Esophagus muscularis mucosa (tissue), 4 donors: Measurements from ENCODE around the gene ANKRD2. TPM values are rescaled to one million over a fixed set of nuclear protein-coding genes. Genes with fewer than 3 reads are reported as not detected.

Experiments
- DNase-seq: peaks from one replicate; pipeline ENCODE4 v3.0.0-alpha.2; 2017; ENCODE audit errors: extremely low spot score
- H3K27ac ChIP-seq, 4 donors: fragments of 200-600 bp; sonication (generic); replicated peaks in 1 of 4; 1 replicate in 3 of 4; 2 replicates in 1 of 4; pipeline ENCODE4 v1.5.1; 2016 to 2019; ENCODE audit warnings: mild to moderate bottlenecking in 1 of 4
- H3K27me3 ChIP-seq, 4 donors: fragments of 200-600 bp; sonication (generic); one replicate each; pipeline versions ENCODE4 v1.5.1 to v1.6.0; 2016 to 2019
- H3K36me3 ChIP-seq, 4 donors: fragments of 200-600 bp; sonication (generic); one replicate each; pipeline ENCODE4 v1.5.1; 2016 to 2019
- H3K4me1 ChIP-seq, 4 donors: fragments of 200-600 bp; sonication (generic); one replicate each; pipeline ENCODE4 v1.5.1; 2016 to 2019
- H3K4me3 ChIP-seq, 4 donors: fragments of 200-600 bp; sonication (generic); 1 replicate in 2 of 4; 2 replicates in 2 of 4; pipeline ENCODE4 v1.5.1; 2016 to 2019; ENCODE audit warnings: mild to moderate bottlenecking in 4 of 4, moderate library complexity in 1 of 4
- H3K9me3 ChIP-seq, 4 donors: fragments of 200-600 bp; sonication (generic); 1 replicate in 3 of 4; 2 replicates in 1 of 4; pipeline ENCODE4 v1.5.1; 2016 to 2019
- EP300 ChIP-seq: sonication (generic); formaldehyde crosslinking; IDR thresholded peaks from one replicate; pipeline ENCODE4 v1.6.1; 2017; ENCODE audit warnings: antibody characterized with exemption
- POLR2A ChIP-seq: fragments of 450-650 bp; IDR thresholded peaks from one replicate; pipeline ENCODE4 v1.6.1; 2017; ENCODE audit warnings: antibody characterized with exemption, moderate library complexity, mild to moderate bottlenecking, low read depth
- POLR2AphosphoS5 ChIP-seq, 2 donors: sonication (generic); formaldehyde crosslinking; IDR thresholded peaks; one replicate each; pipeline ENCODE4 v1.6.1; 2017; ENCODE audit warnings: antibody characterized with exemption in 2 of 2
- WGBS: methylation state at CpG from one replicate; pipeline ENCODE4 v1.1.5; 2018; 5-methylcytosine and 5-hydroxymethylcytosine counted together
- intact Hi-C: fragments of 100-400 bp; cut with DNase I; formaldehyde crosslinking; loops from one replicate; pipeline ENCODE4 v1.15.1; 2023
- total RNA-seq, 4 donors: library from RNA; depleted of rRNA; stranded (reverse); fragments of >200 nt; gene quantifications; one replicate each; pipeline versions ENCODE4 v1.1.0 to v1.2.1, GENCODE V29; 2016
- TF ChIP-seq, protein P1 (sequence below), 3 experiments: fragments of 200-600 bp in 2 of 3; fragments of 450-650 bp in 1 of 3; sonication (generic) in 2 of 3; IDR thresholded peaks; one replicate each; pipeline ENCODE4 v1.5.1; 2017 to 2019; ENCODE audit warnings: antibody characterized with exemption in 3 of 3, mild to moderate bottlenecking in 2 of 3, moderate library complexity in 1 of 3

The ANKRD2 gene
- total RNA-seq, 4 donors from 2014 or later = 0.33 to 1.6 (median 1.2) TPM; not detected in 1

DNA sequence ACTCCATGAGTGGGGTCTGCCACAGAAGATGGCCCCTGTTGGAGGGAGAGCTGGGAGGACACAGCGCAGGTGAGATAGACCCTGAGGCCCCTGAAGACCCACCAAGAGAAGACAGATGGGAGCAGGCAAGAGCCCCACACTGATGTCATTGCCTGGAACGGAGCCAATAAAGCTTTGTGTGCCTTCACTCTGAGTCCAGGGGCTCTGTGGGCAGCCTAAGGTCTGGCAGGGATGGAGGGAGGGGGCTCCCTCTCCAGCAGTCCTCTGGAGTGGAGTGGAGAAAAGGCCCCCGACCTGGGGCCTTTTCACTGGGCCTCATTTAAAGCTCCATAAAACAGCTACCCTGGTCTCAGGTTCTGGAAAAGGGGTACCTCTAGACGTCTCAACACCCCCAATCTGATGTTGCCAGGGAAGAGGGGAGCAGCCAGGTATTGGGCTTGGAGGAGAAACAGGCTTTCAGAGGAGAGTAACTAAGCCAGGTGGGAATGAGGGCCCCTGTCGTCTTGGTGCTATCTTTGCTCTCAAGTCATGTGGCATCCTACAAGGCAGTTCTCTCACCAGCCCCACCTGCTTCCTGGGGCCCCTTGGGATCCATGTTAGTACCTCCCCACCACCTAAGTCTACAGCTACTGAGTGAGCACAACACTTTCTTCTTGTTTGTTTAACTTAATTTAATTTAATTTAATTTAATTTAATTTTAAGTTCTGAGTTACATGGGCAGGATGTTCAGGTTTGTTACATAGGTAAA lies 18.3 kb downstream of the ANKRD2 start:
- TF ChIP-seq POLR2AphosphoS5 (IDR thresholded peaks at IDR 0.05) (no peak), POLR2A (no peak), EP300 (no peak)
- TF ChIP-seq, protein P1, sequence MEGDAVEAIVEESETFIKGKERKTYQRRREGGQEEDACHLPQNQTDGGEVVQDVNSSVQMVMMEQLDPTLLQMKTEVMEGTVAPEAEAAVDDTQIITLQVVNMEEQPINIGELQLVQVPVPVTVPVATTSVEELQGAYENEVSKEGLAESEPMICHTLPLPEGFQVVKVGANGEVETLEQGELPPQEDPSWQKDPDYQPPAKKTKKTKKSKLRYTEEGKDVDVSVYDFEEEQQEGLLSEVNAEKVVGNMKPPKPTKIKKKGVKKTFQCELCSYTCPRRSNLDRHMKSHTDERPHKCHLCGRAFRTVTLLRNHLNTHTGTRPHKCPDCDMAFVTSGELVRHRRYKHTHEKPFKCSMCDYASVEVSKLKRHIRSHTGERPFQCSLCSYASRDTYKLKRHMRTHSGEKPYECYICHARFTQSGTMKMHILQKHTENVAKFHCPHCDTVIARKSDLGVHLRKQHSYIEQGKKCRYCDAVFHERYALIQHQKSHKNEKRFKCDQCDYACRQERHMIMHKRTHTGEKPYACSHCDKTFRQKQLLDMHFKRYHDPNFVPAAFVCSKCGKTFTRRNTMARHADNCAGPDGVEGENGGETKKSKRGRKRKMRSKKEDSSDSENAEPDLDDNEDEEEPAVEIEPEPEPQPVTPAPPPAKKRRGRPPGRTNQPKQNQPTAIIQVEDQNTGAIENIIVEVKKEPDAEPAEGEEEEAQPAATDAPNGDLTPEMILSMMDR (IDR thresholded peaks at IDR 0.05) = no peak
- Histone ChIP-seq H3K4me3 (no peak overlapping the region), H3K36me3 (no peaks in the 10 kb centered on the region), H3K9me3 (no peaks in the 10 kb centered on the region), H3K4me1 (peaks cover 13 to 35% (median 26%) of the 10 kb centered on the region in 4 donors), H3K27ac (no peak overlapping the region), H3K27me3 (no peaks in the 10 kb centered on the region)
- DNase-seq = no peak
- 76% methylated on average over 5 of the region's 5 CpGs for WGBS
- intact Hi-C loops = no loop called here

DNA sequence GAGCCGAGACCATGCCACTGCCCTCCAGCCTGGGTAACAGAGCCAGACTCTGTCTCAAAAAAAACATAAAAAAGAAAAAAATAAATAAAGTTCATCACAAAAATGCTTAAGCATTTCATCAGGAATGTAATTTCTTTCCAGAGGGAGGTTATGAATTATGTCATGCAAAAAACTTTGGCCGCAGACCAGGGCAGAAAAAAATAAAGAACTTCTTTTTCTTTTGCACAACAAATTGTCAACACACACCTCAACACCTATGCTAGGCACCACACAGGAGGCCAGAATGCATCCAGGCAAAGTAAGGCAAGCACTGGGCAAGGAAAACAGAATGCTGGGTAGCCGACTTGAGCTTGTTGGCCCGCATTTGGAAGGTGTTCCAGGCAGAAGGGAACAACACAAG lies 20.8 kb downstream of the ANKRD2 start:
- H3K4me3 ChIP-seq = no peak overlapping the region
- no peak for DNase-seq
- H3K9me3 ChIP-seq = no peaks in the 10 kb centered on the region
- peak overlapping the region; percentile 68 to 93 (median 93) for H3K27ac ChIP-seq
- TF ChIP-seq POLR2A = no peak
- TF ChIP-seq POLR2AphosphoS5 (IDR thresholded peaks at IDR 0.05) = peak in 1 of 2 donors; percentile 37
- TF ChIP-seq, protein P1 (IDR thresholded peaks at IDR 0.05) = no peak
- no peak for TF ChIP-seq EP300
- peaks cover 32 to 57% (median 47%) of the 10 kb centered on the region in 4 donors for H3K4me1 ChIP-seq
- intact Hi-C loops = no loop called here
- 41% methylated on average over 4 of the region's 4 CpGs for WGBS
- H3K36me3 ChIP-seq = no peaks in the 10 kb centered on the region
- no peaks in the 10 kb centered on the region for H3K27me3 ChIP-seq

DNA sequence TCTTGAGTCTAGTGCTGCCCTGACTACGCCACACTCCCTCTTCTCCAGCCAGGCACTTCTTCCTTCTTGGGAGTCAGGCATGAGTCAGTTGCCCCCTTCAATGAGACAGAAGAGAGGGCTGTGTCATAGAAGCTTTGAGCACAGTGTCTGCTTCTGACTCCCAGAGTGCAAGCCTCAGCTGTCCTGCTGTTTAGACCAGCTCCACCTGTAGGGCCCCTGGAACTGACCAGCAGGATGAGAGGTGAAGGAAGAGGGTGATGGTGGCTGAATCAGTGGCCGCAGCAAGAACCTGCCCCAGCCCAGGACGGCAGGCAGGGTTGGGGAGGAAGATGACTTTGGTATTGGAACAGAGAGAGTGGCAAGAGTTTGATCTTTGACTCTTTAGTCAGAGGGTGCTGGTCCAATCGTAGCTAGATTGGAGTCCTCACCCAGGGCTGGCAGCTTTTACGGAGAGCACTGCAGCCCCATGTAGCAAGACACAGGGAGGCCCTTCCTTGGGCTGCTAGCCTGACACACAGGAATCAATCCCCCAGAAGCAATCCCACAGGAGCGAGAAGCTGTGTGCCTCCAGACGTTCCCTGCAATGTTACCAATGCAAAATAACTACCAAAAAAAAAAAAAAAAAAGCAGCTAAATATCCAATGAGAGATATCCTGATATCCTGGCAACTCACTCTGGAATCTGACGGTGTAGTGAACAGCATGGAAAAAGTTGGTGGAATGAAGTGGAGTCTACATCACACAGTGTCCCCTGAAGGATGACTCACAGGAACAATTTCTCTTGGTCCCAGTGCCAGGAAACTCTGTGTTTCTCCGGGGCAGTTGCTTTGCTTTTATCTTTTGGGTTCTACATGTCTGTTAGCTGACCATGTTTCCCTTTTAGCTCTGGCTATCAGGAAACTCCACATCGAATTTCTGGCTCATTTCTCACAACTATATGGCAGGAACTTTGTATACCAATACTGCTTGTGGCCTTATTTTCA lies 23.8 kb downstream of the ANKRD2 start:
- Histone ChIP-seq H3K36me3 (no peaks in the 10 kb centered on the region), H3K27ac (peak overlapping the region; percentile 86 to 93 (median 93)), H3K9me3 (no peaks in the 10 kb centered on the region), H3K27me3 (no peaks in the 10 kb centered on the region), H3K4me3 (no peak overlapping the region), H3K4me1 (peaks cover 32 to 57% (median 47%) of the 10 kb centered on the region in 4 donors)
- TF ChIP-seq, protein P1 (IDR thresholded peaks at IDR 0.05) = no peak
- peak; percentile 65 for TF ChIP-seq EP300
- TF ChIP-seq POLR2A = no peak
- TF ChIP-seq POLR2AphosphoS5 (IDR thresholded peaks at IDR 0.05) = peak; percentile 84 to 91
- no peak for DNase-seq
- intact Hi-C loops = no loop called here
- WGBS = 27% methylated on average over 10 of the region's 10 CpGs

DNA sequence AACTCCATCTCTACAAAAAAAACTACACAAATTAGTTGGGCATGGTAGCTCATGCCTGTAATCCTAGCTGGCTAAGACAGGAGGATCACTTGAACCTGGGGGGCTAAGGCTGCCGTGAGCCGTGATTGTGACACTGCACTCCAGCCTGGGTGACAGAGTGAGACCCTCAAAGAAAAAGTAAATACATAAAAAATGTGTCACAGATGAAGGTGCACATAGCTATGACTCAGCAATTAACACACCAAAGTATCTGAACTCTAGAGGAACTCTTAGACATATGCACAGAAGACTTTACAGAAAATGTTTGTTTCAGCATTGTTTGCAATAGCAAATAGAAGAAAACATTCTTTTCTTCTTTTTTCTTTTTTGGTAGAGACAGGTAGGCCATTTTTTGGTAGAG lies 25.2 kb downstream of the ANKRD2 start:
- H3K4me3 ChIP-seq = no peak overlapping the region
- H3K27me3 ChIP-seq = no peaks in the 10 kb centered on the region
- H3K9me3 ChIP-seq = no peaks in the 10 kb centered on the region
- intact Hi-C loops = no loop called here
- DNase-seq = no peak
- 96% methylated on average over 2 of the region's 2 CpGs for WGBS
- peak overlapping the region; percentile 86 to 93 (median 93) for H3K27ac ChIP-seq
- no peak for TF ChIP-seq POLR2AphosphoS5 (IDR thresholded peaks at IDR 0.05)
- TF ChIP-seq, protein P1 (IDR thresholded peaks at IDR 0.05) = no peak
- no peak for TF ChIP-seq POLR2A
- TF ChIP-seq EP300 = no peak
- H3K36me3 ChIP-seq = no peaks in the 10 kb centered on the region
- H3K4me1 ChIP-seq = peaks cover 32 to 54% (median 46%) of the 10 kb centered on the region in 4 donors
